GM23338 (cell line): ENCODE results near the gene CD82. TPM values are rescaled to one million over a fixed set of nuclear protein-coding genes. Genes with fewer than 3 reads are reported as not detected.

ENCODE experiments used
- ATAC-seq: fragments of 200-7000 bp; cut with Tn5 transposase; 3 replicates; pipeline ENCODE4 v1.9.1; 2020
- DNase-seq: peaks from one replicate; pipeline ENCODE4 v3.0.0-alpha.2; 2015; ENCODE audit warnings: low spot score
- H2AFZ ChIP-seq: fragments of 200-600 bp; sonication (generic); 2 replicates; pipeline ENCODE4 v1.8.0; 2016; ENCODE audit warnings: antibody characterized with exemption, mild to moderate bottlenecking, moderate library complexity
- H3F3A ChIP-seq: fragments of 200-600 bp; sonication (generic); replicated peaks from 2 replicates; pipeline ENCODE4 v1.8.0; 2017; ENCODE audit warnings: antibody characterized with exemption, mixed run types, low read depth
- H3K27ac ChIP-seq: fragments of 200-600 bp; sonication (generic); 2 replicates; pipeline ENCODE4 v1.6.1; 2016; ENCODE audit warnings: low read depth
- H3K27me3 ChIP-seq: fragments of 200-600 bp; sonication (generic); 2 replicates; pipeline ENCODE4 v1.8.0; 2016; ENCODE audit warnings: mild to moderate bottlenecking, mixed run types, moderate library complexity; ENCODE audit not compliant: insufficient read depth
- H3K36me3 ChIP-seq: fragments of 200-600 bp; sonication (generic); 2 replicates; pipeline ENCODE4 v1.8.0; 2016; ENCODE audit warnings: mild to moderate bottlenecking; ENCODE audit not compliant: insufficient read depth
- H3K4me1 ChIP-seq: fragments of 200-600 bp; sonication (generic); 2 replicates; pipeline ENCODE4 v1.8.0; 2016; ENCODE audit warnings: mild to moderate bottlenecking, moderate library complexity; ENCODE audit not compliant: insufficient read depth
- H3K4me2 ChIP-seq: fragments of 200-600 bp; sonication (generic); 2 replicates; pipeline ENCODE4 v1.7.1; 2017; ENCODE audit warnings: mixed run types
- H3K4me3 ChIP-seq: fragments of 200-600 bp; sonication (generic); 2 replicates; pipeline ENCODE4 v1.6.1; 2016; ENCODE audit warnings: mixed run types
- H3K79me2 ChIP-seq: fragments of 200-600 bp; sonication (generic); replicated peaks from 2 replicates; pipeline ENCODE4 v1.8.0; 2017; ENCODE audit warnings: mild to moderate bottlenecking; ENCODE audit not compliant: insufficient read depth
- H3K9me2 ChIP-seq: fragments of 200-600 bp; sonication (generic); 2 replicates; pipeline ENCODE4 v1.8.0; 2017; ENCODE audit not compliant: insufficient read depth
- H4K20me1 ChIP-seq: fragments of 200-600 bp; sonication (generic); replicated peaks from 2 replicates; pipeline ENCODE4 v1.8.0; 2017; ENCODE audit warnings: mild to moderate bottlenecking; ENCODE audit not compliant: insufficient read depth
- H3K27ac Mint-ChIP-seq: 2 replicates; pipeline ENCODE4 v1.8.0; 2020; ENCODE audit warnings: inconsistent platforms, mild to moderate bottlenecking, moderate library complexity, mixed read lengths
- H3K27me3 Mint-ChIP-seq: 3 replicates; pipeline ENCODE4 v1.8.0; 2022; ENCODE audit warnings: low read depth, mild to moderate bottlenecking, moderate library complexity, mixed read lengths, inconsistent platforms; ENCODE audit not compliant: insufficient read depth, poor library complexity
- H3K36me3 Mint-ChIP-seq: 3 replicates; pipeline ENCODE4 v1.8.0; 2021; ENCODE audit warnings: low read depth, mild to moderate bottlenecking, inconsistent platforms, moderate library complexity, mixed read lengths
- H3K4me1 Mint-ChIP-seq: 3 replicates; pipeline ENCODE4 v1.8.0; 2020; ENCODE audit warnings: mild to moderate bottlenecking, inconsistent platforms, mixed read lengths
- H3K4me3 Mint-ChIP-seq: 3 replicates; pipeline ENCODE4 v1.8.0; 2021; ENCODE audit warnings: moderate library complexity, mild to moderate bottlenecking, inconsistent platforms, mixed read lengths
- H3K9me3 Mint-ChIP-seq: 3 replicates; pipeline ENCODE4 v1.8.0; 2020; ENCODE audit warnings: moderate library complexity, mild to moderate bottlenecking, inconsistent platforms, mixed read lengths
- CREB1 ChIP-seq: fragments of 250-450 bp; sonication (Bioruptor Pico); IDR thresholded peaks from 2 replicates; pipeline ENCODE4 v1.5.0; 2020; ENCODE audit warnings: low read depth, mild to moderate bottlenecking, moderate library complexity
- CTCF ChIP-seq, 2 experiments: fragments of 200-600 bp in 1 of 2; sonication (generic) in 1 of 2; conservative IDR thresholded peaks; 2 replicates each; pipeline versions ENCODE4 v1.5.1 to v1.6.1; 2016 to 2017; ENCODE audit warnings: antibody characterized with exemption in 2 of 2, low read depth in 2 of 2, mild to moderate bottlenecking in 2 of 2, moderate library complexity in 1 of 2
- ETS1 ChIP-seq: IDR thresholded peaks from 2 replicates; pipeline ENCODE4 v1.6.1; 2016; ENCODE audit warnings: antibody characterized with exemption
- EZH2 ChIP-seq: fragments of 200-600 bp; sonication (generic); IDR thresholded peaks from one replicate; pipeline ENCODE4 v1.8.0; 2017; ENCODE audit warnings: antibody characterized with exemption, mild to moderate bottlenecking, low read depth; ENCODE audit not compliant: unreplicated experiment
- EZH2phosphoT487 ChIP-seq: fragments of 200-600 bp; sonication (generic); IDR thresholded peaks from one replicate; pipeline ENCODE4 v1.8.1; 2018; ENCODE audit warnings: antibody characterized with exemption; ENCODE audit not compliant: unreplicated experiment
- JUNB ChIP-seq: IDR thresholded peaks from one replicate; pipeline ENCODE4 v1.6.1; 2016; ENCODE audit warnings: antibody characterized with exemption; ENCODE audit not compliant: unreplicated experiment
- NANOG ChIP-seq: IDR thresholded peaks from 2 replicates; pipeline ENCODE4 v1.6.1; 2016; ENCODE audit warnings: antibody characterized with exemption, borderline replicate concordance
- POLR2AphosphoS5 ChIP-seq: IDR thresholded peaks from 2 replicates; pipeline ENCODE4 v1.6.1; 2016; ENCODE audit warnings: antibody characterized with exemption, low read depth
- REST ChIP-seq: IDR thresholded peaks from one replicate; pipeline ENCODE4 v1.6.1; 2018; ENCODE audit warnings: antibody characterized with exemption; ENCODE audit not compliant: unreplicated experiment
- STAT1 ChIP-seq: IDR thresholded peaks from one replicate; pipeline ENCODE4 v1.6.1; 2016; ENCODE audit warnings: antibody characterized with exemption; ENCODE audit not compliant: unreplicated experiment
- ZNF114 ChIP-seq: fragments of 250-450 bp; sonication (Bioruptor Pico); IDR thresholded peaks from 2 replicates; pipeline ENCODE4 v1.5.0; 2020; ENCODE audit warnings: mild to moderate bottlenecking, moderate library complexity
- ZNF331 ChIP-seq: fragments of 250-450 bp; sonication (Bioruptor Pico); IDR thresholded peaks from 2 replicates; pipeline ENCODE4 v1.5.0; 2020; ENCODE audit warnings: low read depth, mild to moderate bottlenecking, moderate library complexity
- ZNF462 ChIP-seq: fragments of 250-450 bp; sonication (Bioruptor Pico); IDR thresholded peaks from 2 replicates; pipeline ENCODE4 v1.5.0; 2020; ENCODE audit warnings: mild to moderate bottlenecking, moderate library complexity
- polyA plus RNA-seq: library from polyadenylated mRNA; unstranded; fragments of >200 nt; fragmentation: Nextera tagmentation; extraction: Ambion mirVana; gene quantifications from 2 replicates; pipeline ENCODE4 v1.2.1, GENCODE V29; 2016
- total RNA-seq: library from RNA; depleted of rRNA; stranded (reverse); fragments of >200 nt; shearing (Covaris generic); gene quantifications from 2 replicates; pipeline ENCODE4 v1.2.3, GENCODE V29; 2014

Gene CD82
- total and polyA plus RNA-seq, 2 experiments from 2014 or later, result 4.4 to 4.9 TPM

- no peak for ATAC-seq
- no peak overlapping the region for H3K4me2 ChIP-seq
Measured at GRCh38 chr11:44532809-44533208, 32.7 kb upstream of the CD82 start.

More at GRCh38 chr11:44532809-44533208, 32.7 kb upstream of the CD82 start:
- Mint-ChIP-seq H3K36me3 (no peaks in the 10 kb centered on the region), H3K27ac (no peak overlapping the region), H3K9me3 (no peaks in the 10 kb centered on the region), H3K4me1 (peaks cover 12% of the 10 kb centered on the region), H3K4me3 (no peak overlapping the region), H3K27me3 (peaks cover 19% of the 10 kb centered on the region)
- no peaks in the 10 kb centered on the region for H3K9me2 ChIP-seq
- H3K27ac ChIP-seq, result no peak overlapping the region
- no peak overlapping the region for H3K4me3 ChIP-seq
- no peak for DNase-seq
- no peaks in the 10 kb centered on the region for H3K27me3 ChIP-seq
- TF ChIP-seq REST (no peak), ZNF114 (CRISPR knock-in tag) (no peak), CTCF (conservative IDR thresholded peaks at IDR 0.05; ENCODE audit: low read depth in 2 of 2) (no peak), ZNF331 (CRISPR knock-in tag) (no peak), POLR2AphosphoS5 (no peak), CREB1 (no peak), EZH2phosphoT487 (no peak), NANOG (no peak), ETS1 (no peak), ZNF462 (no peak), EZH2 (no peak), JUNB (no peak), STAT1 (no peak)
- H3K79me2 ChIP-seq, result no peaks in the 10 kb centered on the region
- H3F3A ChIP-seq, result no peaks in the 10 kb centered on the region
- no peaks in the 10 kb centered on the region for H3K36me3 ChIP-seq
- H4K20me1 ChIP-seq, result no peaks in the 10 kb centered on the region
- no peak overlapping the region for H2AFZ ChIP-seq
- no peaks in the 10 kb centered on the region for H3K4me1 ChIP-seq
